ENCODE data around the gene CEP120.
"Not testable (repeated sequence)": the region's sequence is repeated elsewhere in the genome, so short reads cannot be mapped to it uniquely, and the experiment has no call there.

The CEP120 gene

DNA sequence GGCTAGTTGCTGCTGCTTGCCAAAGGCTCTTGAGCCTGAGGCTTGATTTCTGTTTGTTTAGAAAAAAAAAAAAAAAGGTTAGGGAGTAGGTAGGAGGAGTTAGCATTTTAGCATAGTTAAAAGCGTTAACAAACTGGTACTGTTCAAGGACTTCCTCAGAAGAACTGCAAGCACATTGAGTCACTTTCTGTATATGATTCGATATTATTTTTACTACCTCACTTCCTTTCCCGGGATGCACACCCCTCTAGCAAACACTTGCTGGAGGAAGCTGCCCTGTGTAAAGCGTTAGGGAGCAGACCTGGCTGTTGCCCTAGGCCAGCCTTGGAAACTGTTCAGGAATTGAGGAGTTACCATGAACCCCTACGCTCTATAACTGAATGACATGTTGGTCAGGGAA is 15.7 kb upstream of the CEP120 start:
- no peak for DNase-seq (ENCODE audit: low spot score)

- no peak for DNase-seq (ENCODE audit: low spot score)
Measured at GRCh38 chr5:123438244-123438643, 15.0 kb upstream of the CEP120 start.

GRCh38 chr5:123436201-123436600 is 13.0 kb upstream of the CEP120 start:
- DNase-seq (ENCODE audit: low spot score) = no peak

DNA sequence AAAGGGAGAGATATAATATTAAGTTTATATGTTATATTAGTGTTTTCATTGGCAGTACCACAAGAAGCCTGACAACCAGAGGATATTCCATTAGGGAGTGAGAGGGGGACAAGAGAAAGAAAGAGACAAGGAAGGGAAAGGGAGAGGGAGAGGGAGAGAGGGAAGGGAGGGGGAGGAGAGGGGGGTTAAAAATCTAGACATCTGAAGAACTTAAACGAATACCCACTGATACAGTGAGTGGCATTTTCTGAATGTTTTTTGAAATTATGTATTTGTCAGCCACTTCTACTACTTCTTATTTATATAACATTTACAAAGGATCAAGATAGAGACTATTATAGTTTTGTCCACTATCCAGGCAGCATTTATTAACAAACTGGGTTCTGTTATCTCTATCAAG is 11.6 kb upstream of the CEP120 start:
- no peak for DNase-seq (ENCODE audit: low spot score)

DNA sequence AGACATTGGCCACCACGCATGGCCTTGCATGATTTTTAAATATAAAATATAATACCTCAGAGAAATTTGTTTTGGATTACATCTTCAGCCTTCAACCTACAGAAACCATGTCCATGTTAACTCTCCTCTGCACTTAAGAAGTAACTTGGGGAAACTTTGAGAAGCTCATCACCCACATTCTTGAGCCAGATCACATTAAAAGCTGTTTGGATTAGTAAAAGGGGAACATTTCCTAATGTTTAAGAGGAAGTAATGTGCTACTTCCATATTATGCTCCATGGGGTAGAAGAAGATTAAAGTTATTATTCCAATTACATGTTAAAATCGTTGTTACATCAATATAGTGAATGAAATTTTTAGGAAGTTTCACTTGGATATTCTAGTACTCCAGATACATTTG is 10.4 kb upstream of the CEP120 start:
- DNase-seq (ENCODE audit: low spot score) = no peak

GRCh38 chr5:123430441-123430840 is 7.2 kb upstream of the CEP120 start:
- not testable (repeated sequence) for DNase-seq (ENCODE audit: low spot score)

- no peak for DNase-seq (ENCODE audit: low spot score)
Measured at GRCh38 chr5:123429993-123430392, 6.8 kb upstream of the CEP120 start.

DNA sequence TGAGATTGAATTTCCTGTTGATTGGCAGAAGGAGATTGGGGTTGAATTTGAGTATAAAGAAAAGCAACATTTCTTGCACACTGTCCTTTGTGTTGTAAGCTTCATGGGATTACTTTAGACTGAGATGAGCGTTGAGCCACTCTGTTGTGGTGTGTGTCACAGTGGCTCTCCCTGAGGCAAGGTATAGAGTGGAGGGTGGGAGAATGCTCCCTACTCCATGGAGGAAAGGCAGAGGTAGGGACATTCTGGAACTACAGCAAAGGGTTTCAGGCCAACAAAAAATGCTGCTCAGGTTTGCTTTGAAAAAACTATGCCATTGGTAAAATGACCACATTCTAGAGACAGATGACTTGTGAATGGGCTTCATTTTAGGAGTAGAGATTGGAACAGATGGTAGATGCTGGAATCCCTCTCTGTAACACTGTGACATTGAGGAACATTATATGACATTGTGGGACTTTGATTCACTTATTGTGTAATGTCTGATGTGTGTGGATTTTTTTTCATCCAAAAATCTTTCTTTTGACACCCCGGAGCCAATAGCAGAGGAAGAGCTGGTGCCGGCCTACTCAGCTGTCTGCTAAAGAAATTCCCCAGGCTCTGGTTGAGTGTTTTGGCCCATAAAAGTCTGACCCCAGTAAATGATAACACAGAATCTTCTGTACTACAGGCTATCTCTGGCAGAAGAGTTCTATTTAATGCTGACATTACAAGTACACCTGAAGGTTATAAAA is 6.2 kb upstream of the CEP120 start:
- no peak for DNase-seq (ENCODE audit: low spot score)

DNA sequence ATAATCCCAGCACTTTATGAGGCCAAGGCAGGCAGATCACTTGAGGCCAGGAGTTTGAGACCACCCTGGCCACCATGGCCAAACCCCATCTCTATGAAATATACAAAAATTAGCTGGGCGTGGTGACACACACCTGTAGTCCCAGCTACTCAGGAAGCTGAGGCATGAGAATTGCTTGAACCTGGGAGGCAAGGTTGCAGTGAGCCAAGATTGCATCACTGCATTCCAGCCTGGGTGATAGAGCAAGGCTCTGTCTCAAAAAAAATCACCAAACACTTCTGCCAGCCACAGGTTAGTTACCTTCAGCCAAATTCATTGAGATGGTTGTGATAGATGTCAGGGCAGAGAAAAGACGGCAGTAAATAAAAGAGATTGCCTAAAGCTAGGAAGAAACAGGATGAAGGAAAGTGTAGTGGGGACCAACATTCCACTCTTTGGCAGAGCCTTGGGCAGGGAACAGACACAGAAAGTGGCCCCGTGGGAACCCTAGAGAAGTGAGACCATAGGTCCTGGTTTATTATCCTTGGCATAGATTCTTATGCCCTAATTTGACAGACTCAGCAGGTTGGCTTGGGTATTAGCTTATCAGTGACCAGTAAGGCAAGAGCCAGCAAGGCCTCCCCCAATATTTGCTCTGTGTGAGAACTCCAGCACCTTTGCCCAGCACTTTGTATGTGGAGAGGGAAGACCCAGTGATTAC is 5.5 kb upstream of the CEP120 start:
- DNase-seq (ENCODE audit: low spot score) = no peak

DNA sequence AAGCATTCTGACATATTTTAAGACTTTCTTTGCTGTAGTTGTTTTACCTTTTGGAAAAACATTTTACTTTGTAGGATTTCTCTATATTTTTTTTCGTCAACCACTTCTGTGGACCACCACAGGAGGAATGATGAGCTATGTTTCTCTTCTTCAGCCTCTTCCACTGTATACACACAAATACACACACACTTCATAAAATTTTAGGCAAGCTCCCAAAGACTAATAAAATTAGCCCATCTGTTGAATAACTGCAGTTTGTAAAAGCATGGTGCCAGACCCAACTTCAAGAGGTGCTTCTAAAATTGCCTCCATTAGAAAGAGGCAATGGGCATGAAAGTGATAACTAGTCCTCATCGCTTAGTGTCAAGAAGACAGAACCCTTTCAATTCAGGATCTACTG is 4.1 kb upstream of the CEP120 start:
- no peak for DNase-seq (ENCODE audit: low spot score)

- no peak for DNase-seq (ENCODE audit: low spot score)
Measured at GRCh38 chr5:123425431-123425830, 2.2 kb upstream of the CEP120 start.

GRCh38 chr5:123422433-123423277 is 548 bp downstream of the CEP120 start:
- DNase-seq (ENCODE audit: low spot score) = peak; percentile 21

GRCh38 chr5:123421773-123422172 is 1.4 kb downstream of the CEP120 start:
- DNase-seq (ENCODE audit: low spot score) = no peak

- no peak for DNase-seq (ENCODE audit: low spot score)
Measured at GRCh38 chr5:123414974-123415373, 8.2 kb downstream of the CEP120 start.

GRCh38 chr5:123412206-123412605 is 11.0 kb downstream of the CEP120 start:
- DNase-seq (ENCODE audit: low spot score) = no peak

- not testable (repeated sequence) for DNase-seq (ENCODE audit: low spot score)
Measured at GRCh38 chr5:123401999-123402398, 21.2 kb downstream of the CEP120 start.

GRCh38 chr5:123401320-123401719 is 21.9 kb downstream of the CEP120 start:
- DNase-seq (ENCODE audit: low spot score) = no peak

GRCh38 chr5:123400870-123401291 is 22.3 kb downstream of the CEP120 start:
- DNase-seq (ENCODE audit: low spot score) = not testable (repeated sequence)

DNA sequence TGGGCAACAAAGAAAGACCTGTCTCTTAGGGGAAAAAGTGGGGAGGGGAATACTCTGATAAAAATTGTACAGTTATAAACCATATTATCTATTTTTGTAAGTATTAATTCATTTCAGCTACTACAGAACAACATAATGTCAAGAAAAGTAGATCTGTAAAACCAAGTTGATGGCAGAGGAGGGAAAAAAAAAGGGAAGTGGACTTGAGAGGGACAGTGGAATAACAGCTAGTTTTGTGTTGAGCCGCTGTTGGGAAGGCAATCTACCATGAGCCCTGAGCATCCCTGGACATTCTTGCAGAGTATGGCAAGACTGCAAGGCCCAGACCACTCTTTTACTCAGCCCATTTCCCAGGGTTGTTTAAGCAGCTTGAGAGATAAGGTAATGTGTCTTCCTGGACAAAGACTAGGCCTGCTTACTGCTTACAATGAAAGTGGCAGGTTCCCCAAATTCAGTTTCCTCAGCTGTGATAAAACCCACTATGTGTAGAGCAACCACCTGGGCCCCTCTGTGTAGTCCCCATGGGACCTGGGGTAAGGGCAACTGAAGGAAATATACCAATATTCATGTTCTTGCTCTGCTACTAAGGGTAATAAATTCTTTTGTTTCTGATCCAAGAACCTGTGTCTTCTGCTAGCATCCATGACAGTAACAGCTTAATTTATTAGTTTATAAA is 25.0 kb downstream of the CEP120 start:
- peak; percentile 84 for DNase-seq (ENCODE audit: low spot score)

DNA sequence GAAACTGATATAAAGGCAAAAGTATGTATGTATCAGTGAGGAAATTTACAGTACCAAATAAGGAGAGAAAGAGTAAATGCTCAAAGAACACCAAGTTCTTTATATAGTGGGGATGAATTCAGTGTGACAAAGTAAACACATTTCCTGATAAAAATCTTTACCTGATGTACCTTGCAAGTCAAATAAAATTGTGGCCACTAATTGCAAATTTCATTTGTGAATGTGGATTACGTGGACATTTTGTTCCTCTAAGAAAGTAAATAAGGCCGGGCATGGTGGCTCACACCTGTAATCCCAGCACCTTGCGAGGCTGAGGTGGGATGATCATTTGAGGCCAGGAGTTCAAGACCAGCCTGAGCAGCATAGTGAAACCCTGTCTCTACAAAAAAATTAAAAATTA is 25.7 kb downstream of the CEP120 start:
- DNase-seq (ENCODE audit: low spot score) = no peak

GRCh38 chr5:123391009-123391408 is 32.2 kb downstream of the CEP120 start:
- DNase-seq (ENCODE audit: low spot score) = no peak

DNA sequence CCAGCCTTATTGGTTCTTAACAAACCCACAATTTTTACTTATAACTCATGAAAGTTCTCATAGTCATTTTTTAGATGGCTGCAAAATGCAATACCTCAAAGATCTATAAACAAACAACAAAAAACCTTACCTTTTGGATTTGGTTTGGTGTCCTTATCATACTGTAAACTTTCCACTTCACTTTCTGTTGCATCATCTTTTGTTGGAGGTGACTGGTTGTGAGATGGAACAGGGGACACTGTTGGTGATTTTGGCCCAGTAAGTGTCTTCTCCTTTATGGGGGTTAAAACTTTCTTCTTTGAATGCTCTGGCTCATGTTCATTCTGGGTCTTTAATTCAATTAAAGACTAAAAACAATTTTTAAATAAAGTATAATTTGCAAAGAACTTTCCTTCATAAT is 33.4 kb downstream of the CEP120 start:
- no peak for DNase-seq (ENCODE audit: low spot score)
